HepG2 (cell line): ENCODE data around the gene EFNA2. TPM values are rescaled to one million over a fixed set of nuclear protein-coding genes. Genes with fewer than 3 reads are reported as not detected.

ENCODE experiments used
- E2F5 ChIP-seq: sonication (generic); formaldehyde crosslinking; conservative IDR thresholded peaks from 2 replicates; pipeline ENCODE4 v1.4.0; 2020; ENCODE audit warnings: missing genetic modification reagents
- ERF ChIP-seq: IDR thresholded peaks from 2 replicates; pipeline ENCODE4 v1.6.1; 2018; ENCODE audit warnings: missing biosample characterization, missing genetic modification reagents
- HNF1A ChIP-seq, 2 experiments: sonication (generic) in 1 of 2; formaldehyde crosslinking in 1 of 2; IDR thresholded peaks; 2 replicates each; pipeline versions ENCODE4 v1.4.0 to v1.6.1; 2016 to 2020; ENCODE audit warnings: borderline replicate concordance in 1 of 2, low read depth in 1 of 2, mild to moderate bottlenecking in 1 of 2, missing genetic modification reagents in 1 of 2
- MEIS2 ChIP-seq: sonication (generic); formaldehyde crosslinking; IDR thresholded peaks from 2 replicates; pipeline ENCODE4 v1.9.0; 2021; ENCODE audit warnings: mild to moderate bottlenecking, missing genetic modification reagents
- POGZ ChIP-seq: sonication (generic); formaldehyde crosslinking; IDR thresholded peaks from 2 replicates; pipeline ENCODE4 v1.4.0; 2020; ENCODE audit warnings: mild to moderate bottlenecking, missing genetic modification reagents
- SP140L ChIP-seq: sonication (generic); formaldehyde crosslinking; IDR thresholded peaks from 2 replicates; pipeline ENCODE4 v1.4.0; 2020; ENCODE audit warnings: missing genetic modification reagents, borderline replicate concordance
- SP5 ChIP-seq: IDR thresholded peaks from 2 replicates; pipeline ENCODE4 v1.6.1; 2016; ENCODE audit warnings: low read depth, borderline replicate concordance
- STAG1 ChIP-seq: sonication (generic); formaldehyde crosslinking; IDR thresholded peaks from 2 replicates; pipeline ENCODE4 v1.4.0; 2020; ENCODE audit warnings: missing genetic modification reagents
- TGIF2 ChIP-seq: IDR thresholded peaks from 2 replicates; pipeline ENCODE4 v1.6.1; 2016; ENCODE audit warnings: control low read depth, missing compliant biosample characterization
- ZFP41 ChIP-seq: sonication (generic); formaldehyde crosslinking; IDR thresholded peaks from 2 replicates; pipeline ENCODE4 v1.4.0; 2020; ENCODE audit warnings: mild to moderate bottlenecking, missing genetic modification reagents, borderline replicate concordance
- ZMYM2 ChIP-seq: sonication (generic); formaldehyde crosslinking; IDR thresholded peaks from 2 replicates; pipeline ENCODE4 v1.8.0; 2022; ENCODE audit warnings: mild to moderate bottlenecking, missing genetic modification reagents
- ZMYM4 ChIP-seq: sonication (generic); formaldehyde crosslinking; IDR thresholded peaks from 2 replicates; pipeline ENCODE4 v1.8.1; 2023; ENCODE audit warnings: mild to moderate bottlenecking, missing genetic modification reagents
- ZNF275 ChIP-seq: sonication (generic); formaldehyde crosslinking; IDR thresholded peaks from 2 replicates; pipeline ENCODE4 v1.8.0; 2022; ENCODE audit warnings: missing genetic modification reagents, mild to moderate bottlenecking, inconsistent platforms, borderline replicate concordance
- ZNF337 ChIP-seq: sonication (generic); formaldehyde crosslinking; IDR thresholded peaks from 2 replicates; pipeline ENCODE4 v1.5.1; 2020; ENCODE audit warnings: missing genetic modification reagents, low read depth, mild to moderate bottlenecking, borderline replicate concordance
- ZNF33B ChIP-seq: sonication (generic); formaldehyde crosslinking; IDR thresholded peaks from 2 replicates; pipeline ENCODE4 v1.5.1; 2020; ENCODE audit warnings: mild to moderate bottlenecking, missing genetic modification reagents
- ZNF431 ChIP-seq: sonication (generic); formaldehyde crosslinking; IDR thresholded peaks from 2 replicates; pipeline ENCODE4 v1.9.0; 2022; ENCODE audit warnings: missing genetic modification reagents, low read depth, mild to moderate bottlenecking, borderline replicate concordance
- ZNF687 ChIP-seq: sonication (generic); formaldehyde crosslinking; IDR thresholded peaks from 2 replicates; pipeline ENCODE4 v1.5.1; 2020; ENCODE audit warnings: mild to moderate bottlenecking, missing genetic modification reagents, moderate library complexity
- polyA plus RNA-seq, 8 experiments: library from polyadenylated mRNA; depleted of rRNA in 3 of 8; stranded (reverse) in 7 of 8; unstranded in 1 of 8; fragments of >200 nt; fragmentation: Illumina TruSeq in 4 of 8; extraction: Trizol in 4 of 8; gene quantifications; 2 replicates each; pipeline versions ENCODE4 v1.2.1 to v1.2.3, GENCODE V29; 2011 to 2016; ENCODE audit warnings: low read depth in 4 of 8, missing spikeins in 1 of 8, mixed read lengths in 1 of 8; ENCODE audit not compliant: insufficient read depth in 1 of 8
- total RNA-seq, 5 experiments: library from RNA; depleted of rRNA; stranded (reverse); fragments of >200 nt; fragmentation: Illumina TruSeq; extraction: Trizol; gene quantifications; 2 replicates each; pipeline ENCODE4 v1.2.3, GENCODE V29; 2016; ENCODE audit warnings: low read depth in 1 of 5

Gene EFNA2
- total and polyA plus RNA-seq, 2 of the 13 experiments (the other 11 are each of a cell fraction or from before 2014, with no cell fraction given) = 6.0 to 9.9 TPM

DNA sequence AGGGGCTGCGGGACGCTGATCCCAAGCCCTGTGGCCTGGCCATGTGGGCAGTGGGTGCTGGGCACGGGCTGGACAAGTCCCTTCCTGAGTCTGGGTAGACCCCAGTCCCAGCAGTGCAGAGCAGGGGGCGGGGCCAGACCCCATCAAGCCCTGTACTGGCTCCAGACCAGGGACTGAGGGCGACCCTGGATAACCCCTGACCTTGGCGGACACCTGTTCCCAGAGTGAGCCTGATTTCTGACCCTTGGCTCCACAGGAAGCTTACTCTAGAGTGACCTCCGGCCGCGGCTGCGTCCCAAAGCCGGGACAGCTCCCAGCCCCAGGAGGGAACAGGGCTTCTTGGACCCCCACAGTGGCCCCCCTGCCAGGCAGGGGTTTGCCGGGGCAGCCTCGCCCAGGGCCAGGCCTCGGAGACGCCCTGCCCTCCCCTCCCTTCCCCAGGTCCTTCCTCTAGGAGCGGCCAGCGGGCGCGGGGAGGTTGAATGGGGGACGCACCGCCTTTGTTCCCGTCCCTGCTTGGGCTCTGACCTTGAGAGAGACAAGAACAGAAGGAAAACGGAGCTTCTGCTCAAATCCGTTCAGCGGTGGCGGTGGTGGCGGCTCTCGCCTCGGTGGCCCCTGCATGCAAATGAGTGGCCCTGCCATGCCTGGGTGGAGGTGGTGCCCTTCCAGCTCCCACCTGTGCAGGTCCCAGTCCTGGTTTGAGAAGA, 2.3 kb upstream of the EFNA2 start (continued):
- no peak; the same call in 1 of the 2 replicates for TF ChIP-seq ERF
- TF ChIP-seq ZMYM2 (CRISPR knock-in tag) = no peak; the same call in 1 of the 2 replicates
- no peak for TF ChIP-seq ZNF275 (CRISPR knock-in tag)
- TF ChIP-seq ZMYM4 (CRISPR knock-in tag) = 0 out of 2 replicates have a peak, but pooled peaks have one; percentile 17
- TF ChIP-seq ZNF337 = no peak
- TF ChIP-seq ZNF431 = no peak
- TF ChIP-seq HNF1A (IDR thresholded peaks at IDR 0.05; ENCODE audit: low read depth) = no peak
- no peak for TF ChIP-seq HNF1A (CRISPR knock-in tag; IDR thresholded peaks at IDR 0.05; ENCODE audit: borderline replicate concordance)
- TF ChIP-seq SP140L = no peak
- no peak for TF ChIP-seq E2F5 (CRISPR knock-in tag)
- TF ChIP-seq POGZ (CRISPR knock-in tag) = no peak
- TF ChIP-seq ZNF33B (CRISPR knock-in tag) = no peak
- no peak for TF ChIP-seq MEIS2
- TF ChIP-seq SP5 (CRISPR knock-in tag) = no peak
- peak; percentile 71 for TF ChIP-seq ZNF687
- no peak for TF ChIP-seq TGIF2 (CRISPR knock-in tag)
- TF ChIP-seq STAG1 = no peak; the same call in 1 of the 2 replicates
- TF ChIP-seq ZFP41 (CRISPR knock-in tag) = no peak
